ENCODE results near the gene HS6ST1.

- TF ChIP-seq CTCF (IDR thresholded peaks at IDR 0.05 in 8 of 11, conservative IDR thresholded peaks at IDR 0.05 in 3 of 11) (no peak), POLR2AphosphoS5 (IDR thresholded peaks at IDR 0.05) (no peak), POLR2A (IDR thresholded peaks at IDR 0.05) (no peak)
Observed at GRCh38 chr2:128245813-128246212, 72.9 kb downstream of the HS6ST1 start.

Measured in spleen (tissue), 7 donors.